GM12874 (cell line): ENCODE results near the gene CMIP.

Experiments
- TF ChIP-seq, protein P1 (sequence below): IDR thresholded peaks from 2 replicates; pipeline ENCODE4 v1.5.1; 2011; ENCODE audit warnings: low read depth, mild to moderate bottlenecking, control low read depth, low read length, moderate library complexity; ENCODE audit not compliant: insufficient read depth

Gene CMIP

DNA sequence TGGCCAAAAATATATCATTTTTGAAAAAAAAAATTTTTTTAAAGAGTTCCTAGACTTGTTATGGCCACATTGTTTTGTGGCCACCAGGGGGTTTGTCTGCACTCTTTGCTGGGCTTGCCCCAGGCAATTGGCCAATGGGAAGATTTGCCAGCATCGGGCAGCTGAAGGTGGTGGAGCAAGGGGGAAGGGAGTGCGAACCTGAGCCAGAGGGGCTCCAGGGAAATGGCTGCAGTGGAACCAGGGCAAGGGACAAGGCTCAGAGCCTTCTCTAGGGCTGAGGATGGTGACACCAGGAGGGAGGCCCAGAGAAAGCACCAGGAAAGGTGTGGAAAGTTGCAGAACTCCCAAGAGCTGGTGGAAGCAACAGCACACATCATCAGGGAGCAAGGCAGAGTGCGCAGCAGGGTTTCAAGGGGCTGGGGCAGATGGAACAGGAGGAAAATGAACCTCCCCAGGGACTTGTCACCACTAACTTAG, 15.5 kb upstream of the CMIP start:
- TF ChIP-seq, protein P1, sequence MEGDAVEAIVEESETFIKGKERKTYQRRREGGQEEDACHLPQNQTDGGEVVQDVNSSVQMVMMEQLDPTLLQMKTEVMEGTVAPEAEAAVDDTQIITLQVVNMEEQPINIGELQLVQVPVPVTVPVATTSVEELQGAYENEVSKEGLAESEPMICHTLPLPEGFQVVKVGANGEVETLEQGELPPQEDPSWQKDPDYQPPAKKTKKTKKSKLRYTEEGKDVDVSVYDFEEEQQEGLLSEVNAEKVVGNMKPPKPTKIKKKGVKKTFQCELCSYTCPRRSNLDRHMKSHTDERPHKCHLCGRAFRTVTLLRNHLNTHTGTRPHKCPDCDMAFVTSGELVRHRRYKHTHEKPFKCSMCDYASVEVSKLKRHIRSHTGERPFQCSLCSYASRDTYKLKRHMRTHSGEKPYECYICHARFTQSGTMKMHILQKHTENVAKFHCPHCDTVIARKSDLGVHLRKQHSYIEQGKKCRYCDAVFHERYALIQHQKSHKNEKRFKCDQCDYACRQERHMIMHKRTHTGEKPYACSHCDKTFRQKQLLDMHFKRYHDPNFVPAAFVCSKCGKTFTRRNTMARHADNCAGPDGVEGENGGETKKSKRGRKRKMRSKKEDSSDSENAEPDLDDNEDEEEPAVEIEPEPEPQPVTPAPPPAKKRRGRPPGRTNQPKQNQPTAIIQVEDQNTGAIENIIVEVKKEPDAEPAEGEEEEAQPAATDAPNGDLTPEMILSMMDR: peak; percentile 52

DNA sequence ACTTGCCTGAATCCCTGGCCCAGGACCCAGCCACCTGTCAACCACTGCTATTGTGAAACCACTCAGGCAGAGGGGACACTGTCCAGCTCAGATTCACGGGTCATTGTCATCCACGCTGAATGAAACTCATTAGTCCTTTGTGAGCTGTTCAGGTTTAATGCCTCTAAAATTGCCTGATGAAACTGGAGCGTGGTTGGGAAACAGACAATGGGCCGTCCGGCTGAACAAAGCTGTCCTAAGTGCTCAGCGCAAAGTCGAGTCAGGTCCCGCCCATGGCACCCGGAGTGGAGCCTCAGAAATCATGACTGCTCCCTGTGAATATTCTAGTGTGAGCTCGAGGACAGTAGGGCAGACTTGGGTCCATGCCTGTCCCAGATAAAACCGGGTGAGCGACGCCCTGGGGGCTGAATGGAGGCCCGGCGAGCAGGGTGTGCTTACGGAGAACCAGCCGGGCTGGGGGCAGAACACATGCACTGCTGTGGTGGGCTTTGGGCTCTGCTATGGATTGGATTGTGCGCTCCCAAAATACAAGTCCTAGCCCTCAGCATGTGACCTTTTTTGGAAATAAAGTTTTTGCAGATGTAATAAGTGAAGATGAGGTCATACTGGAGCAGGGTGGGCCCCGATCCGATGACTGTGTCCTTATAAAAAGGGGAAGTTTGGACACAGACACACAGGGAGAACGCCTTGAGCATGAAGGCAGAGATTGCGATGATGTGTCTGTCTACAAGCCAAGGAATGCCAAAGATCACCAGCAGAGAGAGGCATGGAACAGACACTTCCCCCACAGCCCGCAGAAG, 12.9 kb upstream of the CMIP start:
- TF ChIP-seq, protein P1: no peak

DNA sequence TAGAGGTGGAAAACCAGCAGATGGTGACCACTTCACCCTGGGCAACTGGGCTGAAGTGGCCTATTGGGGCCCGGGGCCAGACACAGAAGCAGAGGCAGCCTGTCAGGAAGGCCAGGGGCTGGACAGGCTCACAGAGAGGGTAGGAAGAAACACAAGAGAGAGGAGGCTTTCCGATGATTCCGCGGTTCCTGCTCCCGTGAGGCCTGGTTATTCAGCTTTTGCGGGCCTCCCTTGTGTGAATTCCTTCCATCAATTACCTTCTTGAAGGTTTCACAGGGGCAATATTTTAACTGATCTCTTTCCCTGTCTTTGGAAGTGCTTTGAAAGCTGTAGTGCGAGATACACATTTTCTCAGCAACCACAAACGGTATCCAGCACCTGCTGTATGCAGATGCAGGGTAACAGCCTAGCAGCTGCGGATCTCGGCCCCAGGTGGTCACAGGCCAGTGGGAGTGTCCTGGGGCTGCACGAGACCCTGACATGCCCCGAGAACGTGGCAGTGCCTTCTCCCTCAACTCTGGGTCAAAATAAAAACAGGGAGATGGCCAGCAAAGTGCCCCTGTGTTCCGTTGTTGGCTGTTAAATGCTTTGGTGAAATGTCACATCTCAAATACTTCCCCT, 11.6 kb upstream of the CMIP start:
- TF ChIP-seq, protein P1: no peak

DNA sequence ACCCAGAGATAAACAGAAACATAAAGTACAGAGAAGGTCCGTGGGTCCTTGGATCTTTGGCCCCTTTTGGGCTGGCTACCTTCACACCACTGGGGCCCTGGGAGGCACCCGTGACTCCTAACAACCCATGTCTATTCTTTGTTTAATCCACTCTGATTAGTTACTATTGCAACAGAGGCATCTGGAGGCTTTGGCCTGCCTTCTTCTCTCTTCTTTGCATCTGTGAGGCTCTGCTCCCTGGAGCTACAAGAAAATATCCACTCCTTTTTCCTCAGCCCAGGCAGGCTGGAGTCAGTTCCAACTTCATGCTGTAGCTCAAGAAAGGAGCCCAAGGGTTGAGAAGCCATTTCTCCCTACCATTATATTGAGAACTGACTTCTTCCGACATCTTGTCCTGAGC, 9.5 kb upstream of the CMIP start:
- TF ChIP-seq, protein P1: no peak

DNA sequence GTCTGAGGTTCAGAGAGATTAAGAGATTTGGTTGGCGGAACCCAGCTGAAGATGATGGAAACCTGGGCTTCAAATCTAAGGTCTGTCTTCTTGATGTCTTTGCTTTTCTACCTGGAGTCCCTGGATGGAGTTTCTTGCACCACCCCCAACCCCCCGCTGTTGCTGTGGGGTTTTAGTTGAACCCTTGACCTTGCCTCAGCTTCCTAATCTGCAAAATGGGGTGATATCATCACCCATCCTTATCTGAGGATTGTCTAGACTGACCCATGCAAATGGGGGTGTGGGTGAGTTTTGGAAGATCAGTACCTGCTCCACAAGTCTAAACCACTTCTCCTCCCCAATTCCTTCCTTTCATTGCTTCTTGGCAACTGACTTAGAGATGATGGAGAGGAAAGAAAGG, 9.0 kb upstream of the CMIP start:
- TF ChIP-seq, protein P1: no peak

DNA sequence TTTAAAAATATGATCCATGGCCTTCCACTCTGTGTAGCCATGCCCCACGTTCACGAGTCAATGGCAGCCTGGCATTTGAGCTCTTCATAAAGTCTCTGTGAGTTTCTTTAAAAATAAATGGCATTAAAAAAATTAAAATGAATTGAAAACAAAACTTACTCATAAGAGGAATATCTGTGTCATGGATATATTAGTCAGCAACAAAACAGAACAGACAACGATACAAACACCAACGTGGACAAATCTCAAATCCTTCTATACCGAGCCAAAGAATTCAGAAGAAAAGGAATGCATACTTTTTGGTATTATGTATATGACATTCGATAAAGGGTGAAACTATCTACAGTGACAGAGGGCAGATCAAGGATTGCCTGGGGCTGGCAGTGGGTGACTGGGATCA, 8.2 kb upstream of the CMIP start:
- TF ChIP-seq, protein P1: no peak

DNA sequence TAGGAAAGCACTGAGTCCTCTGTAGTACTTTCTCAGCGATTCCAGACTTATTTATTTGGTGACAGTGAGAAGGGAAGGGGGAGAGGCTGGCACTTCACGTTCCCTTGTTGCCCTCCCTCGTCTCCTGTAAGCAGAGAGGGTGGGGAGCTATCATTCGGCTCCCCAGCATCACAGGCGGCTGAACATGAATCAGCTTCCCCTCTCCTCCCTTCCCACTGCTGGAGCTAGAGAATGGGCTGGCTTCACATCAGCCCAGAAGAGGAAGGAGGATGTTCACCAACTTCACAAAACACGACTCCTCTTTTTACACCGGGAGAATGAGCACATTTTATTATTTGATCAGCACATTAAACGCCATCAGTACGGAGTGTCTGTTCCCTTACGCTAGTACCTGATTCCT, 6.7 kb upstream of the CMIP start:
- TF ChIP-seq, protein P1: no peak
